ENCODE data around the gene SPG7.

The SPG7 gene

DNA sequence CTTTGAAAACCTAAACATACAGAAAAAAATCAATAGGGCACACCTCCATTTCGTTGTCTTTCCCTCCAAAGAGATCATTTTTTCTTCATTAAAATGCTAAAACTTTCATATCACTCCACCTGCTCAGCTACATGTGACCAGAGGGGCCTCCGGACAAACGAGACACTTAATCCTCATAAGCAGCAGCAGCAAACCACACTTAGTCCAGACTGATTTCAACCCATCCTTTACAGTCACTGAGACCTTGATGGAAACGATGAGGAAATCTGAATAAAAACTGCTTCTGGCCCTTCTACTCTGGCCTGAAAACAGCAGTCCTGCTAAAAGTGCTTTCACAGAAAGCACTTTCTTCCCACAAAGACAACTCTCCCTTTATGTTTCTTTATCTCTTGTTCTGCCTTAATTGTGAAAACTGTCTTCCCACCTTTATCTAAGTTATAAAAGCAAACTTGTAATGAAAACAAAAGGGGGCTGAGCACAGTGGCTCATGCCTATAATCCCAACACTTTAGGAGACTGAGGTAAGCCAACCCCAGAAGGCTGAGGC, 22.4 kb upstream of the SPG7 start:
- no peak for DNase-seq (ENCODE audit: low read depth)

DNA sequence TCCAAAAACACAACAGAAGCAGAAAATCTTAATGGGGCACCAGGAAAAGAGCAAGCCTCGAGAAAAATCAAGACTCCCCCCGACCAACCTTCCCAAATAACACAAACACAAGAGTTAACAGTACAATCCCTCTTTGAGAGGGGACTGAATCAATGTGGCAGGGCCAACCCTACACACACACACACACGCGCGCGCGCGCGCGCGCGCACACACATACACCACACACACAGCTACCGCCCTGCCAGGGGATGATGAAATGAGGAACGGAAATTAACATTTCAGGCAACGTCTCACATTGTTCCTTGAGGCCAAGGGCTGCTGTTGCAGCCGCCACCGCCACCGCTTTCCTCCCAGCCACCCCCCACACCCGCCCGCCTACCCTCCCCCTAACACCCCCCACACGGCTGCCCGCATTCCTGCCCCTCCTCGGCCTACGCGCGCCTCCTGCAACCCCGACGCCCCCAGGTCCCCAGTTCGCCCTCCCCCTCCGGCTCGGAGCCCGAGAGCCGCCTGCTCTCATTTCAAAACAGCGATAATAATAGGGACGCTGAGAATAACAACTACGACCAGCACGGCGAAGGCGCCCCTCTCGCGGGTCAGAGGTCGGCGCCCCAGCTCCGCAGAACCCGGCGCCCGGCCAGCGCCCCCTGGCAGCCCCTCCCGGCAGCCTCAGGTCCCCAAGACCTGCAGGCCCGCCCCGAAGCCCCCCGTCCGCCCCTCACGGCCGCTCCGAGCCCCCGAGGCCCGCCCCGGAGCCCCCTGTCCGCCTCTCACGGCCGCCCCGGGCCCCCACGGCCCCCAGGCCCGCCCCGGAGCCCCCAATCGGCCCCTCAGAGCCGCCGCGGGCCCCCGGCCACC, 18.9 kb upstream of the SPG7 start:
- DNase-seq (ENCODE audit: low read depth) = peak; percentile 96

DNA sequence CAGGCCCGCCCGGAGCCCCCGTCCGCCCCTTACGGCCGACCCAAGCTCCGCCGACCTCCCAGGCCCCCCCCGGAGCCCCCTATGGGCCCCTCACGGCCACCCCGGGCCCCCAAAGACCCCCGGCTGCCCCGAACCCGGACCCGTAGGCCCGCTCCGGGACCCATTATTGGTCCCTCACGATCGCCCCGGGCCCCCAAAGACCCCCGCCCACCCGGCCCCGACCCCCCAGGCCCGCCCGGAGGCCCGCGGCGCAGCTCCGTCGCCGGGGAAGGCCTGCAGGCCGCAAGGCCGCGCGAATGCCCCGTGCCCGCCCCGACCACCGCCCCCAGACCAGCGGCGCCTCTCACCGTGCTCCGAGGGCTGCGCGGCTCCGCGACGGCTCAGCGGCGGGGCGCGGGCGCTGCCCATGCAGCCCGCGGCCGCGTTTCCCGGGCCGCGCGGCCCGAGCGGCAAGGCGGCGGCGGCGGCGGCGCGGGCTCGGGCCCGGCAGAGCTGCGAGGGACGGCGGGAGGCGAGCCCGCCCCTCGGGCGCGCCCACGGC, 18.2 kb upstream of the SPG7 start:
- DNase-seq (ENCODE audit: low read depth) = no peak

DNA sequence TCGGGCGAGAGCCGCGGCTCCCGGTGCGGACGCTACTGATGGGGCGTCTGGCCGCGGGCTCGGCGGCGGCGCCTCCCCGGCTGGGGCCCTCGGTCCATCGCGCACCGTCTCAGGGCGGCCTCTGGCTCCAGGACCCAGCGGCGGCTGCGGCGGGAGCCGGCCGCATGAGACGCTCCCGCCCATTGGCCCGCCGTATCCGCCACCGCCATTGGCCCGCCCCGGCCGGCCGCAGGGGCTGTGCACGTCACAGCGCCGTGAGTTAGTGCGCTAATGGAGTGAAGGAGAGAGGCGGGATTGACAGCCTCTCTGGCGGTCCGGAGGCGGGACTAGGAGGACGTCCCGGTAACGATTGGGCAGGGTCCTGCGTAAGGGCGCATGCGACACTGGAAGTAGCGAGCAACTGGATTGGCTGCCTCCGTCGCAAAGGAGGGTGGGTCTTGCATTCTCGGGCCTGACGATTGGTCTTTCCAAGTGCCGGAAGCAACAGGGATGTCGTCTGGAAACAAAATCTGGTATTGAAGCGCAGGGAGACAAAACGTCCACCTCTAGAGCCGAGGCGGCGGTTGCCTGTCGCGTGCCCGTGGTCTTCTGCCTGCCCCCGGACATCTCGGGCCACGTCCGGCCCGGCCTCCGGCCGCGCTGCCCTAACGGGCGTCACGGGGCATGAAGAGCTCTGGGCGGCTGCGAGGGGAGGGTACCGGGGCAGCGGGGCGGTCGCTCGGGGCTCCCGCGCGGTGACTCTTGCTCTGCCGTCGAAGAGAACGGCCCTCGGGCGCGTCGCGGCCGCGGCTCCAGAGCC, 17.6 kb upstream of the SPG7 start, which contains the start of gene ANKRD11:
TSS of gene ANKRD11 (minus strand) at position 123 of the 799 bp plus-strand sequence. CDS start 173,542 bp downstream, outside the sequence.
- peak; percentile 100 for DNase-seq (ENCODE audit: low read depth)

DNA sequence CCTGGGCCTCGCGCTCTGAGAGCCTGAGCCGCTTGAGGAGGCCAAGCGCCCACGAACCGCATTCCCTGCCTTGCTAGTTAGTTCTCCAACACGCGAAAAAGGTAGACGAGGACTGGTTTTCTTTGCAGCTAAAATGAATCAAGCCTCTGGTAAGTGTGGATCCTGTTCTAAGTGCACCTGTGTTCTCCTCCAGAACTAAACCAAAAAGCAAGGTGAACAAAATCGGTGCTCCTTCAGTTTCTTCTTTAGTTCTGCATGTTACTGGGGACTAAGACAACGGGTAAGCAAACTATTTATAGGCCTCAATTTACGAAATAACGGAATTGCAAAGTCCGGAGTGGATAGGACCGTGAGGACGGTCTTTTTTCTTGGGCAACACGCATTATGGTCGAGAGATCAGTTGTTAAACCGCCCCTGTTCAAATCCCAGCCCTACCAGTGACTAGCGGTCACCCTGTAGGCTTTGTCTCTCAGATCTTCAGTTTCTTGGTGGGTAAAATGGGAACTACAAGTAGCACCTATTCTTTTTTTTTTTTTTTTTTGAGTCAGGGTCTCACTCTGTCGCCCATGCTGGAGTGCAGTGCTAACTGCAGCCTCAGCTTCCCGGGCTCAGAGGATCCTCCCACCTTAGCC, 16.8 kb upstream of the SPG7 start:
- DNase-seq (ENCODE audit: low read depth) = peak; percentile 42

DNA sequence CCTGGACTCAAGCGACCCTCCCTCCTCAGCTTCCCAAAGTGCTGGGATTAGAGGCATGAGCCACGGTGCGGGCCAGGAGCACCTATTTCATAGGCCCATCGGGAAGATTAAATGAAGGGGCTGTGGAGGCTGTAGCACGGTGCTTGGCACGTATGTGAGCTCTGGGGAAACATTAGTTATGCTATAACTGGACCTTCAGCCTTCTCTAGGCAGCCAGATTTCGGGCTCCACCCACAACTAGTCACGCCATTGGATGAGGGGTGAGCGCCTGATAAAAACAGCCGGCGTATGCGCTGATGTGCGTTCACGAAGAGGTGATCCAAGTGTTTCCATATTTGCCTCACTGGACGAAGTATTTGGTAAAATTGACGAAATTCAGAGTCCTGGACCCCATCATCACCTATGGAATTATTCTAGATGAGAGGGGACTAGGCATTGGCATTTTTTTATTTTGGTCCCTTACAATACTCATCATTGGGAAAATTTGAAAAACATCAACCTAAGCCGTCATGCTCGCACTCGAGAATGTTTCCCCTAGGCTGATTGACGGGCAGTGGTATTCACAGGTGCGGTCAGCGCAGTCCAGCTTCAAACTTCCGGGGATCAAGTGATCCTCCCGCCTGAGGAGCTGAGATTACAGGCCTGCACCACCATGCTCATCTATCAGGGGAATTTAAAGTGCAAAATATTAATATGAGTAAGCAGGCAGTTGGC, 16.1 kb upstream of the SPG7 start:
- no peak for DNase-seq (ENCODE audit: low read depth)

DNA sequence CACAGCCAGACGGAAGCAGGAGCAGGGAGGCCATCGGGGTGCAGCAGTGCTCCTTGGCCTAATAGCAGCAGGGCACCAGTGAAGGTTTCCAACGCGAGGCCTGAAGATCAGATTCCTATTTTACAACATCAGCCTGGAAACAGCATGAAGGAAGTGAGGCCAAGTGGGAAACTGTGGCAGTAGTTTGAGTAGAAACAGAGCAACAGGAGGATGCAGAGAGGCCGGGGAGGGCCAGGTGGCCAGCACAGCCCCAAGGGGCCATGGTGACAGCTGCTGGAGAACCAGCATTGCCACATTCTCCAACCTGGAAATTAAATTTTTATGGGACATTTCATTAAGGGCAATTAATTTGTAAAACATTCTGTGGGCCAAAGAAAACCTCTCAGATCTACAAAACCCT, 14.4 kb upstream of the SPG7 start:
- DNase-seq (ENCODE audit: low read depth) = no peak

DNA sequence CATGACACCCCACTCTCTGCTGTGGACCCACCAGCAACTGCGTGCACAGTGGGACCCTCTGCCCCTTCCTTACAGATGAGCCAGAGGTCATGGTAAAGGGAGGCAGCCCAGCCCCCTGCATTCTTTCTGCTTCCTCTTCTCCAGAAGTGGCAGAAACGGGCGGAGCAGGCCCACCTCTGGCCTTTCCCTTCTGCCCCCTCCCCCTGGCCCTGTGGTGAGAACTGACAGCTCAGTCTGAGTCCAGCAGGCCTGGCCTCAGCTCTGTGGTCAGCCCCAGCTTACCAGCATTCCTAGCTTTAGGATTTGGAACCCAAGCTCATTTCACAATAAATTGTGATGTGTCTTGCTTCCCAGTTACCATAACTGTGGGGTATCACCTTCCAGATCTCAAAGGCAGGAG, 13.1 kb upstream of the SPG7 start:
- DNase-seq (ENCODE audit: low read depth) = peak; percentile 75

DNA sequence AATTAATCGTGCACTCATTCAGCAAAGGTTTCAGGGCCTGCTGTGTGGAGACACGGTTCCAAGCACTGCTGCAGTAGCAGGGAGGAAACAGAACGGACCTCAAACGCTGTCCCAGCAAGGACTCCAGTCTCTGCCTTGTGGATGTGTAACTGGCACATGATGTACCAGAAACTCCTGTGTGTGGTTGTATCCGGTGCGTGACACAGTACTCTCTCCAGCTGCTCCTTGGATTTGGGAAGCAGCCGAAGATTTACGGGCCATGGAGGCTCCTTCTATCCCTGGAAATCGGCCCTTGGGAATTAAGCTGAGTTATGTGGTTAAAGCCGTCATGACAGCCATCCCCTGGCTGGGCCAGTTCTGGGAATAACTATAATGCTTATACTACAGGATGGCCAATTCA, 9.4 kb upstream of the SPG7 start:
- no peak for DNase-seq (ENCODE audit: low read depth)

DNA sequence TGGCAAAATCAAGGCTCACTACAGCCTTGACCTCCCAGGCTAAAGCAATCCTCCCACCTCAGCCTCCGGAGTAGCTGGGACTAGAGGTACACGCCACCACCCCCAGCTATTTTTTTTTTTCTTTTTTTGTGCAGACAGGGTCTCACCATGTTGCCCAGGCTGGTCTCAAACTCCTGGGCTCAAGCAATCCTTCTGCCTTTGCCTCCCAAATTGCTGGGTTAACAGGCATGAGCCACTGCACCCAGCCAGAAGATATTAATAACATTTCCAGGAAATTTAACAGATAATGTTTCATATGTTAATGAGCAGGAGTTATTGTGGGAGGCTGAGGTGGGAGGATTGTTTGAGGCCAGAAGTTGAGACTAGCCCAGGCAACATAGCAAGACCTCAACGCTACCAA, 8.4 kb upstream of the SPG7 start:
- no peak for DNase-seq (ENCODE audit: low read depth)

DNA sequence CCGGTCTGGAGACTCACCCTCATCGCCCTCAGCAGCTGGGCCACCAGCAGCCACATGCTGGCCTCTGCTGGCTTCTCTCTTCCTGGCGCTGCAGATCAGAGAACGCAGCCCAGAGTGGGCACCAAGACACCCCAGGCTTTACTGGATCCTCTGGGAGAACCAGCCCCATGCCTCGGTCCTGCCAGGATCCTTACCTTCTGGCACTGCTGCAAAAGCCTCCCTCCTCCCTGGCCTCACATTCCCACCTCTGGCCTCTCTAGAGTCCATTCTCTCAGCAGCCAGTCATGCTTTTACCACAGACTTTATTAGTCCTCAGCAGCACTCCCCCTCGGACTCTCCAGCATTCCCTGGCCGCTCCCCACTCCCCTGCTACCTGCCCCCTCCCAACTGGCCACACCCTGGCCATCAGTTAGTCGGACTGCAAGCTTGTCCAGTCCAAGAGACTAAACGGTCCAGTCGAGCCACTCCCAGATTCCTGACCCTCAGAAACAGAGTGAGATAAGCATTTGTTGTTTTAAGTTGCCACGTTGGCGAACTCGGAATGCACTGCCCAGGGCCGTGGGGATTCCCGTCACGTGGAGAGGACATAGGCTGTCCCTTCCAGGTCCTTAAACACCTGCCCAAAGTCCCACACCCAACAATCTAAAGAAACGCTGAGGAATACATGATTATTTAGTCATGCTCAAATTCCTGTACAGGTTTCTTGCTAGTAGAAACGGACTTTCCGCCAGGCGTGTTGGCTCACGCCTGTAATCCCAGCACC, 5.9 kb upstream of the SPG7 start:
- peak; percentile 51 for DNase-seq (ENCODE audit: low read depth)

DNA sequence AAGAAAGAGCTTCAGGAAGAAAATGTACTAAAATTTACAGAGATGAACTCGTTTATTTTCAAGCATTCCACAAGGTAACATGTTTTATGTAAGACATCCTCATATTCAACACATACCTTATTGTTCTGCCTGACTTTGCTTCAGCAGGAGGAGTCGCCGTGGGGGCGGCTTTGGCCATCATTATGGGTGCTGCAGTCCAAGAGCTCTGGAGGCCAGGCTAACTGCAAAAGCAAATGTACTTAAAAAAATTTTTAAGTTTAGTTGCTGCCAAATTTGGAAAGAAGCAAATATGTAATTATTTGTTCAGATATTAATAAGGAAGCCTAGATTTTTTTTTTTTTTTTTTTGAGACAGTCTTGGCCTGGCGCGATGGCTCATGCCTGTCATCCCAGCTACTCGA, 4.1 kb upstream of the SPG7 start:
- DNase-seq (ENCODE audit: low read depth) = no peak

DNA sequence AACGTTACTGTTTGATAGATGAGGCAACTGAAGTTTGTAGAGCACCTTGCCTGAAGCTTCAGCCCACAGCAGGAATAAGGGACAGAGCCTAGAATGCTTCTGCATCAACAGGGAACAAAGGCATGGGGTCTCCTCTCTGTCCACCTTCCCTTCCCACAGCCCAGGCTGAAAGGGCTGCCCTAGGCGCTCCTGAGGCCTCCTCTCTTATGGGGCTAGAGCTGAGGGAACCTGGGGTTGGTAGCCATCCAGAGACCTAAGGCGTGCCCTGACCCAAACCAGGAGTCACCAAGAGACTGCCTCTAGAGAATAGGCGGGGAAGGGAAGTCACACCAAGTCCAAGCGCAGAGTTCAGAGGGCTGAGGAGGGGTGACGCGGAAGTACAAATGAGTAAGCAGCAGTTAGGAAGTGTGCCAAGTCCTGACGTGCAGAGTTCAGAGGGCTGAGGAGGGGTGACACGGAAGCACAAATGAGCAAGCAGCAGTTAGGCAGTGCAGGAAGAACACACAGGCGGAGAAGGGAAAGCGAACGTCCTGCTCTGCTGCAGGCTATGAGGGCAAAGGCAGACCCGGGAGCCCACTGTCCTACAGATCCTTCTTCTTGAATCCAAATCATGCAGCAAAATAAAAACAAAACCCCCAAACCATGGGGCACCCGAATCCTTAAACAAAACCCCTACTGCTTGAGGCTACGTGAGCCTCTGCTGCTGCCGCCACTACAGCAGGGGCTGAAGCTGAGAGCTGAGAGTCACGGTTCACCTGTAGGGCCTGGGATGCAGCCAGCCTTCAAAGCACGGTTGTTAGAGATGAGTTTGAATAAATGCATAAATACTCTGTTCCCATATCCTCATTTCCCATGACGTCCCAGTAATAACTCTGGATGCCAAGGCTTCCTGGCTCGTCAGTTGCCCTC, 2.7 kb upstream of the SPG7 start:
- DNase-seq (ENCODE audit: low read depth) = peak; percentile 85

DNA sequence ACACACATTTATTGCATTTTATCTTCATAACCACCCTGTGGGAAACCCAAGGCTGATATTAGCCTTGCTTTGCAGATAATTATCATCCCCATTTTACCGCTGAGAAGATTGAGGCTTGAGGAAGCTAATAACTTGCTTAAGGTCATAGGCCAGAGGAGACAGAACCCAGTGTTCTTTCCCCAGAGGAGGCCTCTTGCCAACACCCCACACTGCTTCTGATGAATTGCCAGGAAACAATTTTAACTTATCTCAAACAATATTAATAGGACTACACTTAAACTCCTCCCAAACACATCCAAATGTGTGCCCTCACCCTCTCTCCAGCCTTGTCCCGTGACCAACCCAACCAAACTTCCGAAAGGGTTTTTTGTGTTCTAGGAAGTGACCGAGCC, 2.1 kb upstream of the SPG7 start:
- DNase-seq (ENCODE audit: low read depth) = no peak

DNA sequence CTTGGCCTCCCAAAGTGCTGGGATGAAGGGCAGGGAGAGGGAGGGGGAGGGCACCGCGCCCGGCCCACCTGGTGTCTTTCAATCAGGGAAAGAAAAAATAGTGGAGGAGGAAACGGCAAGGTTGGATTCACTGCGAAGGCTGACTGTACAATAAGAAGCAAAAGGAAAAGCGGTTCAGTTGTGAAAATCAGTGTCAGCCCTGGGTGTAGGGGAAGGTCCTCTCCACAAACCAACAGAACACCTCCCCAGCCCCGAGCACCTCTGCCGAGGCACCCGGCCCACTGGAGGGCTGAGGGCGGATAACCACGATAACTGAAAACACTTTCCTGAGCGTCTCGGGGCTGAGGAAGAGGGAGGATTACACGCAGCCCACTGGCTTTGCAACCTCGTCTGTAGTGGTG, 1.4 kb upstream of the SPG7 start:
- DNase-seq (ENCODE audit: low read depth) = no peak

DNA sequence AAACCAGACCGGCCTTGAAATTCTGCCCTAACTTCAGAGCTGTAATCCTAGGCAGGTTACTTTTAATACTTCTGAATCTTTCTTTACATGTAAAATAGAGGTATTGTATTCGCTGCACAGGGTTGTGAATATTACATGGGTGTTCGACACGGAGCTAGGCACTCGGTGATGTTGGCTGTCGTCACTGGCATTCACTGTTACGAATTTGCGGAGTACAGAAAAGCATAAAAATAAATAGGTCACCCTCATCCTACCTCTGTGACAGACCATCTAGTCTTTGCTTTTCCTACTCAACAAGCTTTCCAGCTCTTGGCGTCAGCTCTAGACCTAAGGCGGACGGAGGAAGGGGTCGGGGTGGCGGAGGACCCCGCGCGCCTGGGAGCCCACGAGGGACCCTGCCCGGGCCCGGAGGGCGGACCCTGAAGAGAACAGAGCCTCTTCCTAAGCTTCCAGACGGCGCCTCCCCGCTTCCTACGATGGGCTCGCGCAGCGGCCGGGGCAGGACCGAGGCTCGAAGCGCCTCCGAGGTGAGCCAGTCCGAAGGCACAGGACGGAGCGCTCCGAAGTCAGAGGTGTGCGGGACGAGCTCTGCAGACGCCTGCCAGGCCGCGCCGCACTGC, 879 bp upstream of the SPG7 start:
- DNase-seq (ENCODE audit: low read depth) = no peak

DNA sequence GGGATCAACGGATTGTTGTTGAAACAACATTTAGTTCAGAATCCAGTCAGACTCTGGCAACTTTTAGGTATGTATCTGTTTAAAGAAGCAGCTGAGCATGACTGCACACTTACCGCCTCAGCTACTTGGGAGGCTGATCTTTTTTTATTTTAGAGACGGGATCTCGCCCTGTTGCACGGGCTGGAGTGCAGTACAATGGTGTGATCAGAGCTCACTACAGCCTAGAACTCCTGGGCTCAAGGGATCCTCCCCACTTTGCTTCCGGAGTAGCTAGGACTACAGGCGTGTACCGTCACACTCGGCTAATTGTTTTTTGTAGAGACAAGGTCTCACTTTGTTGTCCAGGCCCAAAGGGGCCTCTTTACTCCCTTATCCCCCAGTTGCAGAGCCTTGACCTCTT, 2.3 kb downstream of the SPG7 start:
- no peak for DNase-seq (ENCODE audit: low read depth)

DNA sequence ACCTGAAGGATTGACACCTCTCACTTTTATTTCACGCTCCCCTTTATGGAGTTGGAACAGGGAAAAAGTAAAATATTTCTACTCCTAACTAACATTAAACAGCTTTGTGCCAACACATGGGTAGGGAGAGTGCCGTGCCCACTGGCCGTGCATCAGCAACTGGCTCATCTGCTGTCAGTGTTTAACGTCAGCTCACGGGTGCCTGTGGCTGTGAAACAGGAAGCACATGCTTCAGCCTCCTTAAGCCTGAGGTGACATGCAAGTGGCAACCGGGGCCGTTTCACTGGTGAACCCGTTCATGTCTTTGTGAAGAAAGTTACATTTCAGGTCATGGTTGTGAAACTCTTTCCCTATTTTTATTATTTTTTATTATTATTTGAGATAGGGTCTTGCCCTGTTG, 3.2 kb downstream of the SPG7 start:
- no peak for DNase-seq (ENCODE audit: low read depth)

DNA sequence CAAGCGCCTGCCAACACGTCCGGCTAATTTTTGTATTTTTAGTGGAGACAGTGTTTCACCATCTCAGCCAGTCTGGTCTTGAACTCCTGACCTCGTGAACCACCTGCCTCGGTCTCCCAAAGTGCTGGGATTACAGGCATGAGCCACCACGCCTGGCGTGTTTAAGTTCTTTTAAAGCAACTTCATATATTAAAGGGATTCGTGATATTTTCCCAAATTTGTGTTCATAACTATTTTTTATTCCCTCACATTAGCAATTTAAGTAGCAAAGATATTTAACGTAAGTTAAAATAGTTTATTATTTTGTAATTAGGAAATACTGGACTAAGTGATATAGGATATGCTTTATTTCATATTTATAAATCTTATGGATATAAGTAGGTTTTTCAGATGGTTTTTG, 4.2 kb downstream of the SPG7 start:
- no peak for DNase-seq (ENCODE audit: low read depth)

All from EH (cell line).